ENCODE measurements around the gene FAM78A. TPM values are rescaled to one million over a fixed set of nuclear protein-coding genes. Genes with fewer than 3 reads are reported as not detected.

The FAM78A gene
- total and polyA plus RNA-seq, 2 donors (not counting 1 experiment from before 2014, with no cell fraction given): 42.9 to 58.3 TPM

DNA sequence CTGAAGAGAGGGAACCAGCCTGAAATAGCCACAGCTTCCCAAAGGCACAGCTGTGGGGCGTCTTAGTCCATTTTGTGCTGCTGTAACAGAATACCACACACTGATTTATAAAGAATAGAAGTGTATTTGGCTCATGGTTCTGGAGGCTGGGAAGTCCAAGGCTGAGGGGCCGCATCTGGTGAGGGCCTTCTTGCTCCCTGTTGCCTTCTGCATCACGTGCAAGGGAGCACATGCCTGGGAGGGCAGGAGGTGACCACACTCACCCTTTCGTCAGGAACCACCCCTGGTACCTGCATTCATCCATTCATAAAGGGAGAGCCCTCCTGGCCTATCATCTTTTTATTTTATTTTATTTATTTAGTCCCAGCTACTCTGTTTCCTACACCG lies 23.6 kb upstream of the FAM78A start:
- no peak overlapping the region for H3K27ac ChIP-seq (ENCODE audit: low read length in 2 of 2)
- Mint-ChIP-seq H3K4me3 (no peak overlapping the region), H3K27ac (no peak overlapping the region), H3K9me3 (ENCODE audit: insufficient read depth) (no peaks in the 10 kb centered on the region), H3K27me3 (no peaks in the 10 kb centered on the region), H3K4me1 (peaks cover 3% of the 10 kb centered on the region)
- H3K9ac ChIP-seq (ENCODE audit: low read length): no peak overlapping the region
- intact Hi-C loops (cut with micrococcal nuclease): no loop called here
- no peak overlapping the region for H3K4me3 ChIP-seq (ENCODE audit: control extremely low read depth in 1 of 5, extremely low read depth in 1 of 5, insufficient read depth in 1 of 5, low read depth in 2 of 5, low read length in 4 of 5)
- TF ChIP-seq, protein P1, sequence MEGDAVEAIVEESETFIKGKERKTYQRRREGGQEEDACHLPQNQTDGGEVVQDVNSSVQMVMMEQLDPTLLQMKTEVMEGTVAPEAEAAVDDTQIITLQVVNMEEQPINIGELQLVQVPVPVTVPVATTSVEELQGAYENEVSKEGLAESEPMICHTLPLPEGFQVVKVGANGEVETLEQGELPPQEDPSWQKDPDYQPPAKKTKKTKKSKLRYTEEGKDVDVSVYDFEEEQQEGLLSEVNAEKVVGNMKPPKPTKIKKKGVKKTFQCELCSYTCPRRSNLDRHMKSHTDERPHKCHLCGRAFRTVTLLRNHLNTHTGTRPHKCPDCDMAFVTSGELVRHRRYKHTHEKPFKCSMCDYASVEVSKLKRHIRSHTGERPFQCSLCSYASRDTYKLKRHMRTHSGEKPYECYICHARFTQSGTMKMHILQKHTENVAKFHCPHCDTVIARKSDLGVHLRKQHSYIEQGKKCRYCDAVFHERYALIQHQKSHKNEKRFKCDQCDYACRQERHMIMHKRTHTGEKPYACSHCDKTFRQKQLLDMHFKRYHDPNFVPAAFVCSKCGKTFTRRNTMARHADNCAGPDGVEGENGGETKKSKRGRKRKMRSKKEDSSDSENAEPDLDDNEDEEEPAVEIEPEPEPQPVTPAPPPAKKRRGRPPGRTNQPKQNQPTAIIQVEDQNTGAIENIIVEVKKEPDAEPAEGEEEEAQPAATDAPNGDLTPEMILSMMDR (IDR thresholded peaks at IDR 0.05): no peak
- no peak for TF ChIP-seq EZH2 (IDR thresholded peaks at IDR 0.05; ENCODE audit: borderline replicate concordance, insufficient read depth, low read depth, low read length, poor library complexity, severe bottlenecking)
- peaks cover 9 to 17% of the 10 kb centered on the region in 2 donors for H3K4me1 ChIP-seq (ENCODE audit: control insufficient read depth in 2 of 2, insufficient read depth in 2 of 2, low read length in 2 of 2)
- CTCF ChIA-PET: no interaction called here
- no peak for DNase-seq
- H3K27me3 ChIP-seq (replicated peaks in 1 of 4; ENCODE audit: control extremely low read depth in 1 of 4, control insufficient read depth in 3 of 4, insufficient read depth in 4 of 4, low read length in 3 of 4): peaks cover 0 to 5% (median 0%) of the 10 kb centered on the region in 4 experiments
- no peak overlapping the region for H2AFZ ChIP-seq (ENCODE audit: insufficient read depth, low read depth, low read length, poor library complexity, severe bottlenecking)
- WGBS (ENCODE audit: insufficient coverage): 86% methylated on average over 2 of the region's 5 CpGs
- no peaks in the 10 kb centered on the region for H3K79me2 ChIP-seq (ENCODE audit: control insufficient read depth, insufficient read depth, low read length)
- H3K36me3 ChIP-seq (replicated peaks in 1 of 2; ENCODE audit: control extremely low read depth in 1 of 2, control insufficient read depth in 1 of 2, extremely low read depth in 1 of 2, insufficient read depth in 2 of 2, low read length in 1 of 2): no peaks in the 10 kb centered on the region
- H3K9me3 ChIP-seq (ENCODE audit: control extremely low read depth in 1 of 3, control insufficient read depth in 2 of 3, insufficient read depth in 1 of 3, low read length in 2 of 3): peaks cover 0 to 18% (median 3%) of the 10 kb centered on the region in 3 donors
- POLR2A ChIA-PET: no interaction called here
- H3K4me2 ChIP-seq (replicated peaks; ENCODE audit: low read depth, low read length, poor library complexity, severe bottlenecking): no peak overlapping the region
- ATAC-seq (ENCODE audit: low read depth): no peak
- no peaks in the 10 kb centered on the region for H4K20me1 ChIP-seq (ENCODE audit: control insufficient read depth, insufficient read depth, low read length, poor library complexity, severe bottlenecking)

DNA sequence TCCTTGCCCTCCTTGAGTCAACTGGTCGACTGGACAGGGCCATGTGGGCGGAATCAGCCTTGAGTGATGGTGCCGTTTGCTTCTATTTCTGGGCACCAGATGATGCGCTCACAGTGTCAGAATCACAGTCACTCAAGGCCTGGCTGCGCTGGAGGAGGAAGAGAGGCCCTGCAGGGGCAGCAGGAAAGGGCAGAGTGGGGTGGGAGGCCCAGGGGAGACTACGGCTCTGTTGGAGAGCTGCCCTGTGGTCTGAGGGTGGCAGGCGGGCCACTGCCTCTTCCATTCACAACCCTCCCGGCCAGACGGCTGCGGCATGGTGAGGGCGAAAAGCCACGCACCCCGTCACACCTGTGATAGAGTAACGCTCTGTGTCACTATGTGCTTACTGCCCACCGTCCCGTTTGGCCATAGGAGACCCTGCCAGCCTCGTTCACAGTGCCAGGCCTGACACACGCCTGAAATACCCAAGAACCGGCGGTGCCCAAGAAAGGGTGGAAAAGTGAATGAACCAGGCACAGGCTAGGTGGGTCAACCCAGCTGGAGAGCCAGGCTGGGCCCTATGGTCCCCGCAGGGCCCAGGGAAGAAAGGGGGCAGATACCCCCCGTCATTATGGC lies 23.1 kb upstream of the FAM78A start:
- Mint-ChIP-seq H3K27ac (no peak overlapping the region), H3K9me3 (ENCODE audit: insufficient read depth) (no peaks in the 10 kb centered on the region), H3K4me3 (no peak overlapping the region), H3K4me1 (peaks cover 3% of the 10 kb centered on the region), H3K27me3 (no peaks in the 10 kb centered on the region)
- no peak overlapping the region for H3K27ac ChIP-seq (ENCODE audit: low read length in 2 of 2)
- DNase-seq (no peak), ATAC-seq (ENCODE audit: low read depth) (no peak)
- H3K9ac ChIP-seq (ENCODE audit: low read length): no peak overlapping the region
- no peak overlapping the region for H3K4me2 ChIP-seq (replicated peaks; ENCODE audit: low read depth, low read length, poor library complexity, severe bottlenecking)
- intact Hi-C loops (cut with micrococcal nuclease): no loop called here
- H3K27me3 ChIP-seq (replicated peaks in 1 of 4; ENCODE audit: control extremely low read depth in 1 of 4, control insufficient read depth in 3 of 4, insufficient read depth in 4 of 4, low read length in 3 of 4): peaks cover 0 to 5% (median 0%) of the 10 kb centered on the region in 4 experiments
- WGBS (ENCODE audit: insufficient coverage): 87% methylated on average over 19 of the region's 22 CpGs
- ChIA-PET POLR2A (no interaction called here), CTCF (no interaction called here)
- no peak overlapping the region for H3K4me3 ChIP-seq (ENCODE audit: control extremely low read depth in 1 of 5, extremely low read depth in 1 of 5, insufficient read depth in 1 of 5, low read depth in 2 of 5, low read length in 4 of 5)
- peaks cover 0 to 18% (median 3%) of the 10 kb centered on the region in 3 donors for H3K9me3 ChIP-seq (ENCODE audit: control extremely low read depth in 1 of 3, control insufficient read depth in 2 of 3, insufficient read depth in 1 of 3, low read length in 2 of 3)
- H3K36me3 ChIP-seq (replicated peaks in 1 of 2; ENCODE audit: control extremely low read depth in 1 of 2, control insufficient read depth in 1 of 2, extremely low read depth in 1 of 2, insufficient read depth in 2 of 2, low read length in 1 of 2): no peaks in the 10 kb centered on the region
- no peak for TF ChIP-seq EZH2 (IDR thresholded peaks at IDR 0.05; ENCODE audit: borderline replicate concordance, insufficient read depth, low read depth, low read length, poor library complexity, severe bottlenecking)
- TF ChIP-seq, protein P1 (IDR thresholded peaks at IDR 0.05): no peak
- no peaks in the 10 kb centered on the region for H3K79me2 ChIP-seq (ENCODE audit: control insufficient read depth, insufficient read depth, low read length)
- no peak overlapping the region for H2AFZ ChIP-seq (ENCODE audit: insufficient read depth, low read depth, low read length, poor library complexity, severe bottlenecking)
- H3K4me1 ChIP-seq (ENCODE audit: control insufficient read depth in 2 of 2, insufficient read depth in 2 of 2, low read length in 2 of 2): peaks cover 9 to 17% of the 10 kb centered on the region in 2 donors
- no peaks in the 10 kb centered on the region for H4K20me1 ChIP-seq (ENCODE audit: control insufficient read depth, insufficient read depth, low read length, poor library complexity, severe bottlenecking)

Data from B cell (primary cell).